Measurements from ENCODE around the gene AMELY.
"Not testable (repeated sequence)": the region's sequence is repeated elsewhere in the genome, so short reads cannot be mapped to it uniquely, and the experiment has no call there.

The AMELY gene

GRCh38 chrY:6908021-6908420 lies 3.5 kb downstream of the AMELY start:
- not testable (repeated sequence) for H3K27me3 ChIP-seq (ENCODE audit: insufficient read depth, low read length); H3K4me1 ChIP-seq (ENCODE audit: insufficient read depth, low read length); H3K36me3 ChIP-seq (ENCODE audit: insufficient read depth, low read length); H3K4me3 ChIP-seq (ENCODE audit: low read length); H2AFZ ChIP-seq (ENCODE audit: low read depth, low read length); H3K9me3 ChIP-seq (ENCODE audit: low read length)

- Histone ChIP-seq H2AFZ (ENCODE audit: low read depth, low read length) (no peak overlapping the region), H3K4me3 (ENCODE audit: low read length) (no peak overlapping the region), H3K9me3 (ENCODE audit: low read length) (no peaks in the 10 kb centered on the region), H3K36me3 (ENCODE audit: insufficient read depth, low read length) (no peaks in the 10 kb centered on the region), H3K27me3 (ENCODE audit: insufficient read depth, low read length) (no peaks in the 10 kb centered on the region), H3K4me1 (ENCODE audit: insufficient read depth, low read length) (no peaks in the 10 kb centered on the region)
Observed at GRCh38 chrY:6907591-6907990, 4.0 kb downstream of the AMELY start.

- H3K9me3 ChIP-seq (ENCODE audit: low read length); H3K4me3 ChIP-seq (ENCODE audit: low read length); H3K36me3 ChIP-seq (ENCODE audit: insufficient read depth, low read length); H3K4me1 ChIP-seq (ENCODE audit: insufficient read depth, low read length); H2AFZ ChIP-seq (ENCODE audit: low read depth, low read length); H3K27me3 ChIP-seq (ENCODE audit: insufficient read depth, low read length): not testable (repeated sequence)
Observed at GRCh38 chrY:6902116-6902515, 9.4 kb downstream of the AMELY start.

DNA sequence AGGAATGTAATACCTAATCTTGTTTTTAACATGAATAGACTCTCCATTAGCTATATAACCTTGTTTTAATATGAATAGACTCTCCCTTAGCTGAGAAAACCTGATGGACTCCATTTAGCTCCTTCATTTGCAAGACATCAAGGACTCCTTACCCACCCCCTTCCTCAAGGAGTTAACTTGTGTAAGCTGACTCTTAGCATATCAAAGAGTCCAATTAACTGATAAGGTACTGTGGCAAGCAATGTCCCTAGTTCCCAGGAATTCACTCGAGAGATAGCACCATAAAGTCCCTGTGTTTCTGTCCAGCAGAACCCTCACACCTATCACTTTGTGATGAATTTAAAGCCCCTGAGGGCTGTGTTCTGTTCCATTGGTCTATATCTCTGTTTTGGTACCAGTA lies 16.3 kb downstream of the AMELY start:
- H3K4me3 ChIP-seq (ENCODE audit: low read length), result no peak overlapping the region
- no peak overlapping the region for H2AFZ ChIP-seq (ENCODE audit: low read depth, low read length)
- H3K36me3 ChIP-seq (ENCODE audit: insufficient read depth, low read length), result no peaks in the 10 kb centered on the region
- H3K27me3 ChIP-seq (ENCODE audit: insufficient read depth, low read length), result no peaks in the 10 kb centered on the region
- H3K4me1 ChIP-seq (ENCODE audit: insufficient read depth, low read length), result no peaks in the 10 kb centered on the region
- no peaks in the 10 kb centered on the region for H3K9me3 ChIP-seq (ENCODE audit: low read length)

GRCh38 chrY:6894496-6894895 lies 17.1 kb downstream of the AMELY start:
- Histone ChIP-seq H2AFZ (ENCODE audit: low read depth, low read length) (no peak overlapping the region), H3K27me3 (ENCODE audit: insufficient read depth, low read length) (no peaks in the 10 kb centered on the region), H3K9me3 (ENCODE audit: low read length) (no peaks in the 10 kb centered on the region), H3K4me1 (ENCODE audit: insufficient read depth, low read length) (no peaks in the 10 kb centered on the region), H3K36me3 (ENCODE audit: insufficient read depth, low read length) (no peaks in the 10 kb centered on the region), H3K4me3 (ENCODE audit: low read length) (no peak overlapping the region)

DNA sequence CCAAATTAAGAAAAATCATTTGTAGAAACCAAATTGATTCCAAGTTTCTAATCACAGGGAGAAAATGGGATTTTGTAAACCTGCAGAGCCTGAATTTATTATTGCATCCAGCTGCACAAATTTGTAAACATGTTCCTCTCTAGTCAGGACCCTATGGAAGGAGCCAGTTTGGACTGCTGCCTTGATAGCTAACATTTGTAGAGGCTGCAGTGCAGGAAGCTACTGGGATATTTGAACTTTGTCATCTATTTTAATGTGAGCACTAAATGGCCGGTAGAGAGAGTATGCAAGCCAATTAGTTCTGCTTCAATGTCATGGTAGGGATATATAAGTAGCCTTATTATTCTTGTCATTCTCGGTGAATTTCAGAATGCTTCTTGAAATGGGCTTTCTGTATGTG lies 62.2 kb downstream of the AMELY start:
- Histone ChIP-seq H3K4me1 (ENCODE audit: insufficient read depth, low read length) (no peaks in the 10 kb centered on the region), H3K9me3 (ENCODE audit: low read length) (no peaks in the 10 kb centered on the region), H2AFZ (ENCODE audit: low read depth, low read length) (no peak overlapping the region), H3K27me3 (ENCODE audit: insufficient read depth, low read length) (no peaks in the 10 kb centered on the region), H3K4me3 (ENCODE audit: low read length) (no peak overlapping the region), H3K36me3 (ENCODE audit: insufficient read depth, low read length) (no peaks in the 10 kb centered on the region)

DNA sequence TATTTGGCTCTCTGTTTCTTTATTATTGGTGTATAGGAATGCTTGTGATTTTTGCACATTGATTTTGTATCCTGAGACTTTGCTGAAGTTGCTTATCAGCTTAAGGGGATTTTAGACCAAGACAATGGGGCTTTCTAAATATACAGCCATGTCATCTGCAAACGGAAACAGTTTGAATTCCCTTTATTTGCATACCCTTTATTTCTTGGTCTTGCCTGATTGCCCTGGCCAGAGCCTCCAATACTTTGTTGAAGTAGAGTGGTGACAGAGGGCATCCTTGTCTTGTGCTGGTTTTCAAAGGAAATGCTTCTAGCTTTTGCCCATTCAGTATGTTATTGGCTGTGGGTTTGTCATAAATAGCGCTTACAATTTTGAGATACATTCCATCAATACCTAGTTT lies 68.9 kb downstream of the AMELY start:
- H3K36me3 ChIP-seq (ENCODE audit: insufficient read depth, low read length); H3K27me3 ChIP-seq (ENCODE audit: insufficient read depth, low read length); H3K4me3 ChIP-seq (ENCODE audit: low read length); H2AFZ ChIP-seq (ENCODE audit: low read depth, low read length); H3K4me1 ChIP-seq (ENCODE audit: insufficient read depth, low read length); H3K9me3 ChIP-seq (ENCODE audit: low read length): not testable (repeated sequence)

All from neuron (in vitro differentiated cells).